Muscle layer of duodenum (tissue), 2 donors: Measurements from ENCODE around the gene NEUROG2.
"Not testable (repeated sequence)": the region's sequence is repeated elsewhere in the genome, so short reads cannot be mapped to it uniquely, and the experiment has no call there.

ENCODE experiments used
- H3K27ac ChIP-seq: one replicate; pipeline ENCODE4 v1.7.0; 2013; ENCODE audit warnings: mild to moderate bottlenecking, low read length
- H3K27me3 ChIP-seq: one replicate; pipeline ENCODE4 v1.7.0; 2013; ENCODE audit warnings: low read depth, mild to moderate bottlenecking, control low read depth, low read length
- H3K36me3 ChIP-seq, 2 donors: one replicate each; pipeline ENCODE4 v1.7.0; 2013; ENCODE audit warnings: low read length in 2 of 2, control low read depth in 1 of 2, mild to moderate bottlenecking in 1 of 2; ENCODE audit not compliant: insufficient read depth in 2 of 2, control insufficient read depth in 1 of 2
- H3K4me1 ChIP-seq, 2 donors: one replicate each; pipeline ENCODE4 v1.7.0; 2013; ENCODE audit warnings: low read length in 2 of 2, mild to moderate bottlenecking in 2 of 2, control low read depth in 1 of 2, moderate library complexity in 1 of 2; ENCODE audit not compliant: insufficient read depth in 2 of 2, control insufficient read depth in 1 of 2
- H3K4me3 ChIP-seq, 2 donors: one replicate each; pipeline ENCODE4 v1.7.0; 2013; ENCODE audit warnings: low read length in 2 of 2, low read depth in 1 of 2, mild to moderate bottlenecking in 1 of 2
- H3K9me3 ChIP-seq, 2 donors: one replicate each; pipeline ENCODE4 v1.7.0; 2013; ENCODE audit warnings: low read length in 2 of 2, control low read depth in 1 of 2, mild to moderate bottlenecking in 1 of 2; ENCODE audit not compliant: control insufficient read depth in 1 of 2
- donor health status: healthy.

NEUROG2 gene

DNA sequence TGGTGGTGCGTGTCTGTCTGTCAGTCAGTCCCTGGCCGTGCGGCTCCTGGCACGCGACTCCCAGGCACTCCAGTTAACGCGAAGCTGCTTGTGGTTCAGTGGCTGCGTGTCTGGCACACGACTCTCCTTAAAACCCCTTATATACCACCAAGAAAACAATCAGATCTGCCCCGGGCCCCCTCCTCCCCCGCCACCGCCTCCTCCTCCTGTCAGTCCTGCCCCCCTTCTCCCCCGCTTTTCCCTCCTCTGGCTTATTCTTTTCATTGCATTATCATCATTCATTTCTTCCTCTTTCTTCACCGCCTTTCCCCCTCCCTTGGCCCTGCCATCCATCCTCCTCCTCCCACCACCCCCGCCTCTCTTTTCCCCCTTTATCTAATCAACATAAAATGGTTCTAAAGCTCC, at the start of gene NEUROG2:
Gene NEUROG2, minus strand, starts transcription at position 115 of the 405 bp plus-strand sequence. CDS start 705 bp downstream, outside the sequence.
- no peak within 1 kb of the TSS for H3K27ac ChIP-seq
- H3K9me3 ChIP-seq, result peaks cover 0 to 6% of the 10 kb centered on the region in 2 donors
- peaks cover 0 to 51% of the 10 kb centered on the region in 2 donors for H3K4me1 ChIP-seq
- peak within 1 kb of the TSS; percentile 68 to 91 for H3K4me3 ChIP-seq
- peaks cover 79% of the 10 kb centered on the region for H3K27me3 ChIP-seq
- H3K36me3 ChIP-seq, result no peaks in the 10 kb centered on the region

DNA sequence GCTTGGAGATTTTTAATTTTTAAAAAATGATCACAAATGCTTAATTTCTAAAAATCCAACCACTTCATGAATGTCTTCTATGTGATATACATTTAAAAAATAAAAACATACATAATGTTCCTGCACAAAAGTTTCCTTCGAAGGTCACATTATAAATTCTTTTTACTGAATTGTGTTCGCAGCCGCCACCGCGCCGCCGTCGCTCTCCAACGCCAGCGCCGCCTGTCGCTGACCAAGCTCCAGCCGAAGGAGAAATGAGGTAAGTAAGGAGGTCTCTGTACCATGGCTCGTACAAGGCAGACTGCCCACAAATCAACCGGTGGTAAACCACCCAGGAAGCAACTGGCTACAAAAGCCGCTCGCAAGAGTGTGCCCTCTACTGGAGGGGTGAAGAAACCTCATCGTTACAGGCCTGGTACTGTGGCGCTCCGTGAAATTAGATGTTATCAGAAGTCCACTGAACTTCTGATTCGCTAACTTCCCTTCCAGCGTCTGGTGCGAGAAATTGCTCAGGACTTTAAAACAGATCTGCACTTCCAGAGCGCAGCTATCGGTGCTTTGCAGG, 48.8 kb upstream of the NEUROG2 start:
- Histone ChIP-seq H3K27me3 (no peaks in the 10 kb centered on the region), H3K9me3 (no peaks in the 10 kb centered on the region), H3K36me3 (no peaks in the 10 kb centered on the region), H3K4me1 (no peaks in the 10 kb centered on the region), H3K4me3 (no peak overlapping the region), H3K27ac (no peak overlapping the region)

DNA sequence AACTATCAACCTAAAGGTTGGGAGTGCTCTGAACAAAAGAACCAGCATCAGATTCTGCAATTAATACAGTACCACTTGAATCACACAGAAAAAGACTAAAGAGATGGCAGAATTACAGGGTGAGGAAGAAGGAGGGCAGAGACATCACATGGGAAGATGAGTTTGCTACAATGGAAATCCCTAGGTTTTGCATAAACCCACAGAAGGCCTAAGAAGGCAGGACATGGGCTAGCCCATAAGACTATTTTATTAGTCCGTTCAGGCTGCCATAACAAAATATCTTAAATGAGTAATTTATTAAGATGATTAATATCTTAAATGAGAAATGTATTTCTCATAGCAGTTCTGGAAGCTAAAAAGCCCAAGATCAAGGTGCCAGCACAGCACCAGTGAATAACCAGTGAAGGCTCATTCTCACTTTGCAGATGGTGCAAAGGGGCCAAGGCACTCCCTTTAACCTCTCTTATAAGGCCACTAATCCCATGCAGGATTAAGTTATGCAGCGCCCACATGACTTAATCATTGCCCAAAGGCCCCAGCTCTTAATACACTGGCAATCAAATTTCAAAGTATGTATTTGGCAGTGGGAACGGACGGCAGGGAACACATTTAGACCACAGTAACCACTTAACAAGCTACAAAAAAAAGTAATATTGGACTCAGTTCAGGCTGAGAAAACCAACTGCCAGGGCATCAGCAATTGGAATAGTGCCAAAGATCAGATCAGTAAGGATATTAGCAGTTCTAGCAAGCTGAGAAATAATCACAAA, 47.6 kb upstream of the NEUROG2 start:
- Histone ChIP-seq H3K4me1 (no peaks in the 10 kb centered on the region), H3K27me3 (no peaks in the 10 kb centered on the region), H3K4me3 (no peak overlapping the region), H3K9me3 (no peaks in the 10 kb centered on the region), H3K27ac (no peak overlapping the region), H3K36me3 (no peaks in the 10 kb centered on the region)

DNA sequence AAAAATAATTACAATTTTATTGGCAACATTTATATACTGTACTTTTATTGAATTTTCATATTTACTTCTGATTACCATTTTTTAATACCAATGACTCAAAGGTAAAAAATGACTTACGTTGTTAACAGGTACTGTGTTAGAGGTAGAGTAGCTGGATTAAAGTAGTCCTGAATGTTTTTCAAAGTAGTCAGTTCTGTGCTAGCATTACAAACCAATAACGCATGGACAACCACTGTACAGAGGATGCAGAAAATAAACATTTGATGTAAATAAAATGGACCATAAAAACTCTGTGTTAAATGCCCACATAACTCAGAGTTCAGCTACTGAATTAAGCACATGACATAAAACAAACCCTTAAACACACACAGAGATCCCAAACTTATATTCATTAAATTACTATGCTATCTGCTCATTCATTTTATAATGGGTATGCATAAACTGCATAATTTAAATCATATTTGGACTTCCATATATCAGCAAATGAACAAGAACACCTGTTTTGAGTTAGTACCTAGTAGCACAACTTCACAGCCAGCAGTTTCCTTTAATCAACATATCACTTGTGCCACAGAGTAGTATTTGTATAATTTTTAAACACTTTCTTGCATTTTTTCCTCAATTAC, 46.4 kb upstream of the NEUROG2 start:
- Histone ChIP-seq H3K4me3 (no peak overlapping the region), H3K27me3 (no peaks in the 10 kb centered on the region), H3K4me1 (no peaks in the 10 kb centered on the region), H3K9me3 (no peaks in the 10 kb centered on the region), H3K27ac (no peak overlapping the region), H3K36me3 (no peaks in the 10 kb centered on the region)

DNA sequence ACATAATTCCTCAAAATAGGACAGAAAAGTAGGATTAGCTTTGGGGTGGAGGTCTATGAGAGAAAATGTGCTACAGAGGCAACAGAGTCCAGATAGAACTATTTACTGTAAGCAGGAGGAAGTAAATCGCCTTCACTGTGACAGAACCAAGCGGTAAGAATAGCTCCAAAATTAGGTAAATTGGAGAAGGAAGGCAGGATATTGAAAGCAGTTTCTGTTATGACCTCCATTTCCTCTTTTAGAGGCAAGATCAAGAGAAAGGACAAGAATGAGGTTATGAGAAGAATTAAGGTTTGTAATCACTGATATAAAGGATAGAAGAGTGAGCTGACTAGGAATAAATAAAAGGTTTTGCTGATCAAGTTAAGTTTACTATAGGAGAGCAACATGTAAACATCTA, 44.1 kb upstream of the NEUROG2 start:
- no peaks in the 10 kb centered on the region for H3K4me1 ChIP-seq
- H3K4me3 ChIP-seq, result no peak overlapping the region
- no peaks in the 10 kb centered on the region for H3K27me3 ChIP-seq
- no peaks in the 10 kb centered on the region for H3K9me3 ChIP-seq
- no peak overlapping the region for H3K27ac ChIP-seq
- no peaks in the 10 kb centered on the region for H3K36me3 ChIP-seq

DNA sequence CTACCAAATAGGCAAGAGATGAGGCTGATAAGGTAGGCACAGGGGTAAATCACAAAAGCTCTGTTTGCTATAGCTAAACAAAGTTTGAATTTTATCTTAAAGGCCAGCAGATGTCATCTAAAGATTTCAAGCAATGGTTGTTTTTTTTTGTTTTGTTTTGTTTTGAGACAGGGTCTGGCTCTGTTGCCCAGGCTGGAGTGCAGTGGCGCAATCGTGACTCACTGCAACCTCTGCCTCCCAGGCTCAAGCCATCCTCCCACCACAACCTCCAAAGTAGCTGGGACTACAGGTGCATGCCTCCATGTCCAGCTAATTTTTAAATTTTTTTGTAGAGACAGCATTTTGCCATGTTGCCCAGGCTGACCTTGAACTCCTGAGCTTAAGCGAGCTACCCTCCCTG, 43.1 kb upstream of the NEUROG2 start:
- no peaks in the 10 kb centered on the region for H3K9me3 ChIP-seq
- no peak overlapping the region for H3K27ac ChIP-seq
- no peaks in the 10 kb centered on the region for H3K36me3 ChIP-seq
- no peaks in the 10 kb centered on the region for H3K4me1 ChIP-seq
- H3K4me3 ChIP-seq, result no peak overlapping the region
- H3K27me3 ChIP-seq, result no peaks in the 10 kb centered on the region

DNA sequence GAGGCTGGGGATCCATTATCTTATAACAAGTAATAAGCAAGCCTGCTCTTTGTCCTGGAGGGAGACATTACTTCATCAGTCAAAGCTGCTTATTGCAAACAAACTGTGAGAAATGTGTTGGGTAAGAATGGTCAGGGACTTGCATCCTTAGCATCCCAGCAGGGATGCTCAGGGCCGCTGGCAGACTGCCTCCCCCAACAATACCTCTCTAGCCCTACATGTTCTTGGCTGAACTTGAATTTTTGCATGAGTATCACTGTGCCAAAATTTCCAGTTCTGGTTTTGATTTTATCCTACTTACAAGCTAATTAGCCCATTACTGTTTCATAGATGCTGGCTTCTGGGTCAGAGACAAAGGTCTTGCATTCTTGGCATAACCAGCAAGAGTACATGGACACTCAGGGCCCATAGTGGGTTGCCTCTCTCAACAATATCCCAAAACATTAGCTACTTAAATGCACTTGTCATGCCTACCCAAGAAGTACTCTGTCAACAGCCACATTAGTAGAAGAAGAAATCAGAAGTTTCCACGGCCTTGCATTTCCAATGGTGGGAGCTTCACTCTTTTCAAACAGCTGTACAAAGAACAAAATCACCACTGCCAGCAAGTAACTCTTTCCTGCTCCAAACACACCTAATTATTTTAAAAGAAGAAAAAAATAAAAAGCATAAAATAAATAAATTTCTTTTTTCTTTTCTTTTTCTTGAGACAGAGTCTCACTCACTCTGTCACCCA, 41.9 kb upstream of the NEUROG2 start:
- no peak overlapping the region for H3K4me3 ChIP-seq
- no peaks in the 10 kb centered on the region for H3K9me3 ChIP-seq
- H3K27me3 ChIP-seq, result no peaks in the 10 kb centered on the region
- no peaks in the 10 kb centered on the region for H3K4me1 ChIP-seq
- no peak overlapping the region for H3K27ac ChIP-seq
- H3K36me3 ChIP-seq, result no peaks in the 10 kb centered on the region

DNA sequence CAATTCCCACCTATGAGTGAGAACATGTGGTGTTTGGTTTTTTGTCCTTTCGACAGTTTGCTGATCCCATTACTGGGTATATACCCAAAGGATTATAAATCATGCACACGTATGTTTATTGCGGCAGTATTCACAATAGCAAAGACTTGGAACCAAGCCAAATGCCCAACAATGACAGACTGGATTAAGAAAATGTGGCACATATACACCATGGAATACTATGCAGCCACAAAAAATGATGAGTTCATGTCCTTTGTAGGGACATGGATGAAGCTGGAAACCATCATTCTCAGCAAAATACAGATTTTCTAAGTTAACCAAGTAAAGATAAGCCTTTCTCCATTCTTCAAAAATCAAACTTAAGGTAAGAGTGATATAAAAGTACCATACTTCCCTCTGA, 38.3 kb upstream of the NEUROG2 start:
- not testable (repeated sequence) for H3K27ac ChIP-seq, H3K4me3 ChIP-seq, H3K9me3 ChIP-seq, H3K4me1 ChIP-seq, H3K27me3 ChIP-seq, H3K36me3 ChIP-seq

DNA sequence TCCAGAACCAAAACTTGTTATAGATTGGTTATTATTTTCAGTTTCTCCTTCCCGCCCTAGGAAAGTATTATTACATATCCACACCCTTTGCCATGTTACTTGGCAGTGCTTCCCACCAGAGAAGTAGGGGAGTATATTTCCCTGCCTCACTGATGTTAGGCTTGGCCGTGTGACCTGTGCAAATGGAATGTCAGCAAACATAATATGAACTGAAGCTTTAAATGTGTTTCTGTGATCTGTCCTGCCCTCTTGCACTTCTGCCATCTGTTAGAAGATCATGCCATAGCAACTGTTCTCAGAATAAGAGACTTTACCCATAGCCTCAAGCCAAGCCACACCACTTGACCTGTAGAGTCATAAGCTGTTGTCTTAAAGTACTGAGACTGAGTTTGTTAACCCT, 36.7 kb upstream of the NEUROG2 start:
- H3K27ac ChIP-seq, result no peak overlapping the region

DNA sequence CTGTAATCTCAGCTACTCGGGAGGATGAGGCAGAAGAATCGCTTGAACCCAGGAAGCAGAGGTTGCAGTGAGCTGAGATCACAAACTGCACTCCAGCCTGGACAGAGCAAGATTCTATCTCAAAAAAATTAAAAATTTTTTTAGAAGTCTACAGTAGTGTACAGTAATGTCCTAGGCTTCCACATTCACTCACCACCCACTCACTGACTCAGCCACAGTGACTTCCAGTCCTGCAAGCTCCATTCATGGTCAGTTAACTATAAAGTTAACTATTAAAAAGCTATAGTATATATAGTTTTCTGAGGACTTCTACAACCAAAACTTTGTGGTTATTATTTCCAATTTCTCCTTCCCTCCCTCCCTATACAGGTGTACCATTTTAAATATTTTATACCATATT, 34.7 kb upstream of the NEUROG2 start:
- Histone ChIP-seq H3K27ac (no peak overlapping the region), H3K36me3 (no peaks in the 10 kb centered on the region), H3K27me3 (no peaks in the 10 kb centered on the region), H3K4me3 (no peak overlapping the region), H3K9me3 (no peaks in the 10 kb centered on the region), H3K4me1 (no peaks in the 10 kb centered on the region)

More for the DNA sequence above, 36.7 kb upstream of the NEUROG2 start:
- Histone ChIP-seq H3K36me3 (no peaks in the 10 kb centered on the region), H3K4me1 (no peaks in the 10 kb centered on the region), H3K4me3 (no peak overlapping the region), H3K27me3 (no peaks in the 10 kb centered on the region), H3K9me3 (no peaks in the 10 kb centered on the region)

DNA sequence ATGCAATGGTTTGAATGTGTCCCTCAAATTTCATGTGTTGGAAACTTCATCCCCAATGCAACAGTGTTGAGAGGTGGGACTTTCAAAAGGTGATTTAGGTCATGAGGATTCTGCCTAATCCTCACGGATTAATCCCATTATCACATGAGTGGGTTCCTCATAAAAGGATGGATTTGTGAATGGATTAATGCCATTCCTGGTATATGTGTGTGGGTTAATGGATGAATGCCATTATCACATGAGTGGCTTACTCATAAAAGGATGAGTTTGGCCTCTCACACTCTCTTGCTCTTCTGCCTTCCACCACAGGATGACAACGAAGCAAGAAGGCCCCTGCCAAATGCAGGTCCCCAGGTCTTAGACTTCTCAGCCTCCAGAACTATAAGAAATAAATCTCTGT, 30.5 kb upstream of the NEUROG2 start:
- no peaks in the 10 kb centered on the region for H3K27me3 ChIP-seq

More for the DNA sequence above, 30.5 kb upstream of the NEUROG2 start:
- Histone ChIP-seq H3K4me3 (no peak overlapping the region), H3K27ac (no peak overlapping the region), H3K9me3 (no peaks in the 10 kb centered on the region), H3K36me3 (no peaks in the 10 kb centered on the region), H3K4me1 (no peaks in the 10 kb centered on the region)
